ENCODE results near the gene KCNS3. TPM values are rescaled to one million over a fixed set of nuclear protein-coding genes. Genes with fewer than 3 reads are reported as not detected.

KCNS3 gene
- total RNA-seq, 6 experiments from 2014 or later, result 0.83 to 2.1 (median 1.3) TPM

DNA sequence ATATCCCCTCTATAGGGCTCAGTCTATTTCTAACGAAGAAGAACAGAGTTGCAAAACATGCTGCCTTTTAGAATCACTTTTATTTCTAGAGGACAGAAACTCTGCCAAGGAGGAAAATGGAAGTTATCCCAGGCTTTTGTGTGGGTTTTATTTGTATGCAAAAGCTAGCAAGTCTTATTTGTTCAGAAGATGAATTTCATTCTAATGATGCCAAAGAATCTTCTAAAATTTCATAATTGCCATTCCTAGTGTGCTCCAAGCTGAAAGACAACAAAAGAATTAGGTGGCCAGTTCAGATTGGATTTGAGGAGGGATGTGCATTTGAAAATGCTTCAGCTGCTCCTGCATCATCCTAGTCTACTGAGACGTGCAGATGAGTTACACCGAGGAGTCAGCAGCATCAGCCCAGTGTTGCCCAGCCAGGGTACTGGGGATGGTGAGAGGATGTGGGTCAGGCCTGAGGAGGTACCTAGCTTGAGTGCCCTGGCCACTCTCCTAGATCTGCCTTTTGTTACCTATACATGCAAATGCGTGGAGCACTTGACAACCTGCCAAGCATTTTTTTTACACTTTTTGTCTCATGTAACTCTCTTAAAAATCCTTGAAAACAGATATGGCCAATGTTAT, 80.1 kb downstream of the KCNS3 start:
- H3K27ac Mint-ChIP-seq, result no peak overlapping the region
- no peaks in the 10 kb centered on the region for H3K9me3 Mint-ChIP-seq
- peaks cover 10% of the 10 kb centered on the region for H3K27me3 Mint-ChIP-seq (ENCODE audit: insufficient read depth)
- H3K4me3 Mint-ChIP-seq, result no peak overlapping the region
- H3K36me3 Mint-ChIP-seq (ENCODE audit: low read depth), result no peaks in the 10 kb centered on the region
- peaks cover 7% of the 10 kb centered on the region for H3K4me1 Mint-ChIP-seq (ENCODE audit: low read depth)
- TF ChIP-seq, protein P1, sequence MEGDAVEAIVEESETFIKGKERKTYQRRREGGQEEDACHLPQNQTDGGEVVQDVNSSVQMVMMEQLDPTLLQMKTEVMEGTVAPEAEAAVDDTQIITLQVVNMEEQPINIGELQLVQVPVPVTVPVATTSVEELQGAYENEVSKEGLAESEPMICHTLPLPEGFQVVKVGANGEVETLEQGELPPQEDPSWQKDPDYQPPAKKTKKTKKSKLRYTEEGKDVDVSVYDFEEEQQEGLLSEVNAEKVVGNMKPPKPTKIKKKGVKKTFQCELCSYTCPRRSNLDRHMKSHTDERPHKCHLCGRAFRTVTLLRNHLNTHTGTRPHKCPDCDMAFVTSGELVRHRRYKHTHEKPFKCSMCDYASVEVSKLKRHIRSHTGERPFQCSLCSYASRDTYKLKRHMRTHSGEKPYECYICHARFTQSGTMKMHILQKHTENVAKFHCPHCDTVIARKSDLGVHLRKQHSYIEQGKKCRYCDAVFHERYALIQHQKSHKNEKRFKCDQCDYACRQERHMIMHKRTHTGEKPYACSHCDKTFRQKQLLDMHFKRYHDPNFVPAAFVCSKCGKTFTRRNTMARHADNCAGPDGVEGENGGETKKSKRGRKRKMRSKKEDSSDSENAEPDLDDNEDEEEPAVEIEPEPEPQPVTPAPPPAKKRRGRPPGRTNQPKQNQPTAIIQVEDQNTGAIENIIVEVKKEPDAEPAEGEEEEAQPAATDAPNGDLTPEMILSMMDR (IDR thresholded peaks at IDR 0.05), result no peak
- no peak for DNase-seq

DNA sequence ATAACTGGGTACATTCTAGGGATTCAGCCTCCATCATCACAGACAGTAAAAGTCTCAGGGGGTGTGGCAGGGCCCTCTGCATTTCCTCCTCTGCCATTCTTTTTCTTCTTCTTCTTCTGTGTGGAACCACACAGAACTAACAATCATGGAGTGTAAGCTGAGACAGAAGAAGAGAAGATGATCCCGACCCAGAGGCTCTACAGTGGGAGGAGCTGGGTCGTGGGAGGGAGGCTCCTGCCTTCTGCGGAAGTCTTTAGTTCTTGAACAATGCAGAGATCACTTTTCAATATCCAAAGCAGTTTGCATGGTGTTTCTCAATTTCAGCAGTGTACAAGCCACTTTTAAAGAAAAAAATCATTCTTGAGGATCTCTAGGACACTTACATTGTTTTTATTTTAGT, 80.9 kb downstream of the KCNS3 start:
- TF ChIP-seq, protein P1 (IDR thresholded peaks at IDR 0.05), result no peak
- DNase-seq, result no peak
- H3K9me3 Mint-ChIP-seq, result no peaks in the 10 kb centered on the region
- H3K4me1 Mint-ChIP-seq (ENCODE audit: low read depth), result peaks cover 7% of the 10 kb centered on the region
- H3K4me3 Mint-ChIP-seq, result no peak overlapping the region
- H3K27ac Mint-ChIP-seq, result no peak overlapping the region
- no peaks in the 10 kb centered on the region for H3K36me3 Mint-ChIP-seq (ENCODE audit: low read depth)
- H3K27me3 Mint-ChIP-seq (ENCODE audit: insufficient read depth), result peaks cover 10% of the 10 kb centered on the region; the same call in 1 of the 2 replicates

DNA sequence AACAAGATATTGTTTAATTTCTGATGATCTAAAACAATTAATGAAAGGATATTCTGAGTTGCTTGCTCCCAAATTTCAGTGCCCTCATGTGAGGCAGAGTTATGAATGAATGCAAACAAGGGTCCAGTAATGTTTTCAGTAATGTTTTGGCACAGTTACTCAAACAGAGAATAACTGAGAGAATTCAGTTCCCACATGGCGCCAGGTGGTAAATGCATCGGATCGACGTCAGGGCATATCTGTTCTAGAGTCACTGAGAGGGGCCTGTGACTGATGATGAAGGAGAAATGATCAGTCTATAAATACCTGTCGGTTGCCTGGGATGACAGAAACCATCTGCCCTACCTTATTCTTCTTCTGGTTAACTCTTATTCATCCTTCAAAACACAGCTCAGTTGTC, 81.4 kb downstream of the KCNS3 start:
- Mint-ChIP-seq H3K27ac (no peak overlapping the region), H3K27me3 (ENCODE audit: insufficient read depth) (peaks cover 10% of the 10 kb centered on the region; the same call in 1 of the 2 replicates), H3K4me1 (ENCODE audit: low read depth) (peaks cover 7% of the 10 kb centered on the region), H3K4me3 (no peak overlapping the region), H3K9me3 (no peaks in the 10 kb centered on the region), H3K36me3 (ENCODE audit: low read depth) (no peaks in the 10 kb centered on the region)
- TF ChIP-seq, protein P1 (IDR thresholded peaks at IDR 0.05), result no peak
- no peak for DNase-seq

DNA sequence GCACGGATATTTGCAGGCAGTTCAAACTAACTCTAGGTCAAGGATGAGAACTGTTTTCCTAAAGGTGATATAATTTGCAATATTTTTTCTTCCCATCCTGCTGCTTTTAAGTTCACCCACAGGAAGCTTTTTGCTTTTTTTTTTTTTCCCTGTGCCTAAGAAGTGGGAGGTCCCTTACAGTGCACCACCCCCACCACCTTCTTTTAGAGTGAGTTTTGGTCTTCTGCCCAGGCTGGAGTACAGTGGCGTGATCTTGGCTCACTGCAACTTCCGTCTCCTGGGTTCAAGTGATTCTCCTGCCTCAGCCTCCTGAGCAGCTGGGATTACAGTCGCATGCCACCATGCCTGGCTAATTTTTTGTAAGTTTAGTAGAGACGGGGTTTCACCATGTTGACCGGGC, 82.5 kb downstream of the KCNS3 start:
- Mint-ChIP-seq H3K4me1 (ENCODE audit: low read depth) (peaks cover 7% of the 10 kb centered on the region), H3K36me3 (ENCODE audit: low read depth) (no peaks in the 10 kb centered on the region), H3K9me3 (no peaks in the 10 kb centered on the region), H3K27ac (no peak overlapping the region), H3K4me3 (no peak overlapping the region), H3K27me3 (ENCODE audit: insufficient read depth) (peaks cover 10% of the 10 kb centered on the region; the same call in 1 of the 2 replicates)
- no peak for DNase-seq
- TF ChIP-seq, protein P1 (IDR thresholded peaks at IDR 0.05), result no peak

DNA sequence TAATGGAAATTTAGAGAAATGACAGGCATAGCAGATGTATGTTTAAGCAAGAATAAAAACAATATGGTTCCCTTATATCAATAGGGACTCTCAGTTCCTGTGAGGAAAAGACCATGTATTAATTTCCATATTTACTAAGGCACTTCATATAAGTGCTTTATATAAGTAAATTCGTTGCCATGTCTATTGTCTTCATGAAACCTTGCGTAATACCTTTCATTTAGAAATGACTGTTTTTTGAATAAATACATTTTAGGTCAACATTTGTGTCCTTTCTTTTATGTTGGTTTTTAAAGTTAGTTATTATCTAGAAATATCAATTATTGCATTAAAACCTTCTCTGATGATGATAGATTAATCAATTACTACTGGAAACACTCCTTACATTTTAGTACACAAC, 83.3 kb downstream of the KCNS3 start:
- Mint-ChIP-seq H3K36me3 (ENCODE audit: low read depth) (no peaks in the 10 kb centered on the region), H3K27ac (no peak overlapping the region), H3K4me3 (no peak overlapping the region), H3K27me3 (ENCODE audit: insufficient read depth) (peaks cover 8% of the 10 kb centered on the region; the same call in 1 of the 2 replicates), H3K9me3 (no peaks in the 10 kb centered on the region), H3K4me1 (ENCODE audit: low read depth) (peaks cover 7% of the 10 kb centered on the region)
- TF ChIP-seq, protein P1 (IDR thresholded peaks at IDR 0.05), result no peak
- no peak for DNase-seq
